GM12875 (cell line): ENCODE results near the gene TUBB8B.
"Not testable (repeated sequence)": the region's sequence is repeated elsewhere in the genome, so short reads cannot be mapped to it uniquely, and the experiment has no call there.

Experiments used
- H3K4me3 ChIP-seq: one replicate; pipeline ENCODE4 v1.5.1; 2011; ENCODE audit warnings: low read depth, low read length, control low read depth
- TF ChIP-seq, protein P1 (sequence below): IDR thresholded peaks from 2 replicates; pipeline ENCODE4 v1.5.1; 2011; ENCODE audit warnings: low read depth, mild to moderate bottlenecking, control low read depth, inconsistent platforms, low read length, moderate library complexity, borderline replicate concordance; ENCODE audit not compliant: insufficient read depth

The TUBB8B gene

DNA sequence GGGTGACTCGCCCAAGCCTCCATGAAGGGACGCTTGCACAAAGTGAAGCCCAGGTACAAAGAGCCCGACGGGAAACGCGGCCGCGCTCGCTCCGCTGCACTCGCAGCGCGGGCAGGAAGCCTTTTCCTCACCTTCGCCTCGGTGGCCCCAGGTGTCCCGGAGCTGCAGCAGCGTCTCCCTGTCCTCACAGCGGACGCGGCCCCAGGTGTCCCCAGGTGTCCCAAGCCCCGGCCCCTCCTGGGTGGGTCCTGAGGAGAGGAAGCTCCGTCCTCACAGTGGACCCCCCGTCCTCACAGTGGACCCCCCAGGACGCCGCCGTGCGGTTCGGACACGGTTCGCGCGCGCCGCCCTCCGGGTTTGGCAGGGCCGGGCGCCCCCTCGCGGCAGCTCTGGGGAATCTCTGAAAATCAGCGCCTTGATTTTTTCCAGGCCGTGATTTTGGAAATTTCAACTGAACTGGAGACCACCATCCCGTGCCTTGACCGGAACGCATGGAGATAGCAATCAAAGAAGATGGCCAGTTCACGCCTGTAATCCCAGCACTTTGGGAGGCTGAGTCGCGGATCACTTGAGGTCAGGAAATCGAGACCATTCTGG is 23.9 kb upstream of the TUBB8B start:
- TF ChIP-seq, protein P1, sequence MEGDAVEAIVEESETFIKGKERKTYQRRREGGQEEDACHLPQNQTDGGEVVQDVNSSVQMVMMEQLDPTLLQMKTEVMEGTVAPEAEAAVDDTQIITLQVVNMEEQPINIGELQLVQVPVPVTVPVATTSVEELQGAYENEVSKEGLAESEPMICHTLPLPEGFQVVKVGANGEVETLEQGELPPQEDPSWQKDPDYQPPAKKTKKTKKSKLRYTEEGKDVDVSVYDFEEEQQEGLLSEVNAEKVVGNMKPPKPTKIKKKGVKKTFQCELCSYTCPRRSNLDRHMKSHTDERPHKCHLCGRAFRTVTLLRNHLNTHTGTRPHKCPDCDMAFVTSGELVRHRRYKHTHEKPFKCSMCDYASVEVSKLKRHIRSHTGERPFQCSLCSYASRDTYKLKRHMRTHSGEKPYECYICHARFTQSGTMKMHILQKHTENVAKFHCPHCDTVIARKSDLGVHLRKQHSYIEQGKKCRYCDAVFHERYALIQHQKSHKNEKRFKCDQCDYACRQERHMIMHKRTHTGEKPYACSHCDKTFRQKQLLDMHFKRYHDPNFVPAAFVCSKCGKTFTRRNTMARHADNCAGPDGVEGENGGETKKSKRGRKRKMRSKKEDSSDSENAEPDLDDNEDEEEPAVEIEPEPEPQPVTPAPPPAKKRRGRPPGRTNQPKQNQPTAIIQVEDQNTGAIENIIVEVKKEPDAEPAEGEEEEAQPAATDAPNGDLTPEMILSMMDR, result peak; percentile 21; the same call in 1 of the 2 replicates
- H3K4me3 ChIP-seq, result not testable (repeated sequence)

DNA sequence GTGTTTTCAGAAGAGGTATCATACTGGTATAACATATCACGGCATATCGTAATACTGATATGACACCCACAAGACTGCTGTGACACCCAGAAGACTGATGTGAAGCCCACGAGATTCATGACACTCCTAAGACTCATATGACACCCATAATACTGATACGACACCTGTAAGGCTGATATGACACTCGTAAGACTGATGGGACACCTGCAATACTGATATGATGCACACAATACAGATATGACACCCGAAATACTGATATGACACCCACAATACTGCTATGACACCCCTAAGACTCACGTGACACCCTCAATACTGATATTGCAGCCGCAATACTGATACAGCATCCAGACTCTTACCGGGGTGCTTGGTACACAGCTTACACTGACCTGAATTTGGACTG is 18.3 kb upstream of the TUBB8B start:
- H3K4me3 ChIP-seq, result not testable (repeated sequence)

DNA sequence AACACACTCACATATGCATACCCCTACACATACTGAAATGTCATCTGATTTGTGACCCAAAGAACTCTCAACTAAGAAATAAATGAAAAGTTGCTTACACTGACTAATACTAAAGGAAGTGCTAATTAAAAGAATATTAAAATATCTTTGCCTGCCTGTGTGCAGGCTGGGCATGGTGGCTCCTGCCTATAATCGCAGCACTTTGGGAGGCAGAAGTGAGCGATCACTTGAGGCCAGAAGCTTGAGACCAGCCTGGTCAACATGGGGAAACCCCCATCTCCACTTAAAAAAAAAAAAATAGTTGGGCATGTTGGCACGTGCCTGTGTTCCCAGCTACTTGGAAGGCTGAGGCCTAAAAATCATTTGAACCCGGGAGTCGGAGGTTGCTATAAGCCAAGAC is 14.9 kb upstream of the TUBB8B start:
- H3K4me3 ChIP-seq, result not testable (repeated sequence)

DNA sequence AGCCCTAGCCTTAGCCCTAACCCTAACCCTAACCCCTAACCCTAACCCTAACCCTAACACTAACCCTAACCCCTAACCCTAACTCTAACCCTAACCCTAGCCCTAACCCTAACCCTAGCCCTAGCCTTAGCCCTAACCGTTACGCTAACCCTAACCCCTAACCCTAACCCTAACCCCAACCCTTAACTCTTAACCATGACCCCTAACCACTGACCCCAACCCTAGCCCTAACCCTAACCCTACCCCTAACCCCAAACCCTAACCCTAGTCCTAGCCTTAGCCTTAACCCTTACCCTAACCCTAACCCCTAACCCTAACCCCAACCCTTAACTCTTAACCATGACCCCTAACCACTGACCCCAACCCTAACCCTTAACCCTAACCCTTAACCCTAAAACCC is 14.2 kb upstream of the TUBB8B start:
- not testable (repeated sequence) for H3K4me3 ChIP-seq

DNA sequence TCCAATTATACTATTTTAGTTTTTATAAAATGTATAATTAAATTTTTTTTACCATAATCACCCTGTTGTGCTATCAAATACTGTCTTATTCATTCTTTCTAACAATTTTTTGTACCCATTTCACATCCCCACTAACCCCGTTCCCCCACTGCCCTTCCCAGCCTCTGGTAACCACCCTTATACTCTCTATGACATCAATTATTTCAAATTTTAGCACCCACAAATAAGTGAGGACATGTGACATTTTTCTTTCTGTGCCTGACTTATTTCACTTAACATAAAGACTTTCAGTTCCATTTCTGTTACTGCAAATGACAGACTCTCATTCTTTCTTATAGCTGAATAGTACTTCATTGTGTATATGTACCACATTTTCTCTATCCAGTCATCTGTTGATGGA is 5.0 kb upstream of the TUBB8B start:
- not testable (repeated sequence) for H3K4me3 ChIP-seq

DNA sequence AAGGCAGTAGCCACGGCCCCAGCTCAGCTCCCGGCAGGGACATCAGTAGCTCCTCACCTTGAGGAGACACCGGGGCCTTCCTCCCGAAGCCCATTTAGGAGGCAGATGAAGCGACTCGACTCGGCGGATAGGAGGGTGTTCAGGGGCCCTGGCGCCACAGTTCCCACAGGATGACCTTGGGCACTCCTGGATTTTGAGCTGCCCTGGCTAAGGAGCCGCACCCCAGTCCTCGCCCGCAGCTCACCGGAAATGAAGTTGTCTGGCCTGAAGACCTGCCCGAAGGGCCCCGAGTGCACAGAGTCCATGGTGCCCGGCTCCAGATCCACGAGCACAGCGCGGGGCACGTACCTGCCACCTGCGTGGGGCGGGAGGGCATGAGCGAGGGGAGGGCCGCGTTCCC is 719 bp downstream of the TUBB8B start:
- H3K4me3 ChIP-seq, result not testable (repeated sequence)

DNA sequence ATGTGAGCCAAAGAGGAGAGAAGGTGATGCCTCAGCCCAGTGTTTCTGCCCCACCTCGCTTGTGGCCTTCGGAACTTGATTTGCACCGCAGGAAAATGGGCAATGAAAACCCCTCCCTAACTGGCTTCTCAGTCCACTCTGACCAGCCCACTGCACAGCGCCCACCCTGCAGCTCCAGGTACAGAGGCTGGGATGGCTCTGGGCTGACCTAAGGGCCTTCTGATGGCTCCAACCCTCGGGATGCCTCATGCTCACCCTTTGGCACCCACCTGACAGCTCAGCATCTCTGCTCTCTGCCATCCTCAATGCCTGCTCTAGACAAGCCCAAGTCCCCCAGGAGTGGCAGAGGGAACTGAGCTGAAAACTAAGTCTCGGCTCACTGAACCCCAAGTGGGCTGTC is 36.2 kb downstream of the TUBB8B start:
- H3K4me3 ChIP-seq, result not testable (repeated sequence)

DNA sequence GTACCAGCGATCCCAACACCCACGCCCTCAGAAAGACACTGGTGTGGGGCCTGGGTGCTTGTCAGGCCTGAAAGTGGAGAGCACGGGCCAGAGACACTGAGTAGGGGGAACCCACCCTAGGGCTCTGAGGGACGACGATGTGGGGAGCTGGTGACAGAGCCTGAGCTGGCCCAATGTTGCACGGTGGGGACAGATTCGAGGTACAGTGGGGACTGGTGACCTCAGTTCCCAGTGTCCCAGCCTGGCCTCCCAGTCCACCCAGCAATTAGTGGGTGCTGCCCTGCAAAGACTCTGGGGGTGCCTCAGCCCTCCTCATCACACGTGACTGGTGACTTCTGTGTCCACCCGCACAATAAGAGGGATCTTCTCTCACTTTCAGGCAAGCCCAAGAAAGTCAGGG is 36.6 kb downstream of the TUBB8B start:
- H3K4me3 ChIP-seq, result not testable (repeated sequence)

DNA sequence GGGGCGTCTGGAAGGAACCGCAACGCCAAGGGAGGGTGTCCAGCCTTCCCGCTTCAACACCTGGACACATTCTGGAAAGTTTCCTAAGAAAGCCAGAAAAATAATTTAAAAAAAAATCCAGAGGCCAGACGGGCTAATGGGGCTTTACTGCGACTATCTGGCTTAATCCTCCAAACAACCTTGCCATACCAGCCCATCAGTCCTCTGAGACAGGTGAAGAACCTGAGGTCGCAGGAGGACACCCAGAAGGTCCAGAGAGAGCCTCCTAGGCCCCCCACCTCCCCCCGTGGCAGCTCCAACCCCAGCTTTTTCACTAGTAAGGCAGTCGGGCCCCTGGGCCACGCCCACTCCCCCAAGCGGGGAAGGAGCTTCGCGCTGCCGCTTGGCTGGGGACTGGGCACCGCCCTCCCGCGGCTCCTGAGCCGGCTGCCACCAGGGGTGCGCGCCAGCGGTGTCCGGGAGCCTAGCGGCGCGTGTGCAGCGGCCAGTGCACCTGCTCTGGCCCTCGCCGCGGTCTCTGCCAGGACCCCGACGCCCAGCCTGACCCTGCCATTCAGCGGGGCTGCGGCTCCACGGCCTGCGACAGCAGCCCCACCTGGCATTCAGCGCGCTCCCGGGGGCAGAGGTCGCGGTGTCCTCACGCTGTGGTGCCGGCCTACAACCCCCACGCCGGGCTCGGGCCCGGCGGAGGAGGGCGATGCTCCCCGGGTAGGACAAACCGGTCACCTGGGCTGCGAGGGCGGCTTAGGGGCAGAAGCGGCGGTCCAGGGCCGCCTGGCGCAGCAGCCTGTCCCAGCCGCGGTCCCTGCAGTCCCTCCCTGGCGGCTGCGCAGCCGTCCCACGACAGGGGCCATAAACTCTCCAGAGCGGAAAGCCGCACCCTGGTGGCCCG is 37.8 kb downstream of the TUBB8B start:
- H3K4me3 ChIP-seq, result not testable (repeated sequence)

DNA sequence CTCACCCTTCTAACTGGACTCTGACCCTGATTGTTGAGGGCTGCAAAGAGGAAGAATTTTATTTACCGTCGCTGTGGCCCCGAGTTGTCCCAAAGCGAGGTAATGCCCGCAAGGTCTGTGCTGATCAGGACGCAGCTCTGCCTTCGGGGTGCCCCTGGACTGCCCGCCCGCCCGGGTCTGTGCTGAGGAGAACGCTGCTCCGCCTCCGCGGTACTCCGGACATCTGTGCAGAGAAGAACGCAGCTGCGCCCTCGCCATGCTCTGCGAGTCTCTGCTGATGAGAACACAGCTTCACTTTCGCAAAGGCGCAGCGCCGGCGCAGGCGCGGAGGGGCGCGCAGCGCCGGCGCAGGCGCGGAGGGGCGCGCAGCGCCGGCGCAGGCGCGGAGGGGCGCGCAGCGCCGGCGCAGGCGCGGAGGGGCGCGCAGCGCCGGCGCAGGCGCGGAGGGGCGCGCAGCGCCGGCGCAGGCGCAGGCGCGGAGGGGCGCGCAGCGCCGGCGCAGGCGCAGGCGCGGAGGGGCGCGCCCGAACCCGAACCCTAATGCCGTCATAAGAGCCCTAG is 38.7 kb downstream of the TUBB8B start:
- H3K4me3 ChIP-seq, result not testable (repeated sequence)

DNA sequence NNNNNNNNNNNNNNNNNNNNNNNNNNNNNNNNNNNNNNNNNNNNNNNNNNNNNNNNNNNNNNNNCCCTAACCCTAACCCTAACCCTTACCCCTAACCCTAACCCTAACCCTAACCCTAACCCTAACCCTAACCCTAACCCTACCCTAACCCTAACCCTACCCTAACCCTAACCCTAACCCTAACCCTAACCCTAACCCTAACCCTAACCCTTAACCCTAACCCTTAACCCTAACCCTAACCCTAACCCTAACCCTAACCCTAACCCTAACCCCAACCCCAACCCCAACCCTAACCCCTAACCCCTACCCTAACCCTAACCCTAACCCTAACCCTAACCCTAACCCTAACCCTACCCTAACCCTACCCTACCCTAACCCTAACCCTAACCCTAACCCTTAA is 39.5 kb downstream of the TUBB8B start:
- not testable (repeated sequence) for H3K4me3 ChIP-seq
